GM13976 (cell line): ENCODE measurements around the gene SLC27A4.
"Not testable (repeated sequence)": the region's sequence is repeated elsewhere in the genome, so short reads cannot be mapped to it uniquely, and the experiment has no call there.

Experiments
- DNase-seq: peaks from one replicate; pipeline ENCODE4 v3.0.0; 2012; ENCODE audit warnings: low spot score
- CTCF ChIP-seq: IDR thresholded peaks from 2 replicates; pipeline ENCODE4 v1.5.1; 2012; ENCODE audit warnings: borderline replicate concordance, mild to moderate bottlenecking; ENCODE audit not compliant: insufficient read depth; ENCODE audit errors: extremely low read depth, missing control alignments, control extremely low read depth
- in situ Hi-C: fragments of 300-500 bp; cut with MboI; formaldehyde crosslinking; loops from one replicate; pipeline ENCODE4 v1.12.0; 2022; ENCODE audit warnings: low sequenced_read_pairs, mixed read lengths, inconsistent platforms; ENCODE audit not compliant: unreplicated experiment

The SLC27A4 gene

DNA sequence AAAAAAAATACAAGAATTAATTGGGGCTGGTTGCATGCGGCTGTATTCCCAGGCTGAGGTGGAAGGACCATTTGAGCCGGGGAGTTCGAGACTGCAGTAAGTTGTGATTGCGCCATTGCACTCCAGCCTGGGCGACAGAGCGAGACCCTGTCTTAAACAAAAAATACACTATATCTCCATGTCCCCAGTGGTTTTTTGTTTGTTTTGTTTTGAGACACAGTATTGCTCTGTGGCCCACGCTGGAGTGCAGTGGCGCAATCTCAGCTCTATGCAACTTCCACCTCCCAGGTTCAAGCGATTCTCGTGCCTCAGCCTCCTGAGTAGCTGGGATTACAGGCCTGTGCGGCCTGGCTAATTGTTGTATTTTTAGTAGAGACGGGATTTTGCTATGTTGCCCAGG lies 16.5 kb upstream of the SLC27A4 start:
- DNase-seq, result no peak
- in situ Hi-C loops, result no loop called here
- no peak for TF ChIP-seq CTCF

DNA sequence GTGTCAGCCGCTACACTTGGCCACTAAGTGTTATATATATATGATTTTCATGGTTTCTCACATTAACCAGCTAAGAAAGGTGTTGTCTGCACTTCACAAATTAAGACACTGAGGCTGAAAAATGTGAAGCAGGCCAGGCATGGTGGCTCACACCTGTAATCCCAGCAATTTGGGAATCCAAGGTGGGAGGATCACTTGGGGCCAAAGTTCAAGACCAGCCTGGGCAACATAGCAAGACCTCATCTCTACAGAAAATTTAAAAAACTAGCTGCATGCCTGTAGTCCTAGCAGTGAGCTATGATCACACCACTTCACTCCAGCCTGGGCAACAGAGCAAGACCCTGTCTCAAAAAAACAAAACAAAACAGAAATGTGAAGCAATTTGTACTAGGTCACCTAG lies 15.9 kb upstream of the SLC27A4 start:
- in situ Hi-C loops, result no loop called here

DNA sequence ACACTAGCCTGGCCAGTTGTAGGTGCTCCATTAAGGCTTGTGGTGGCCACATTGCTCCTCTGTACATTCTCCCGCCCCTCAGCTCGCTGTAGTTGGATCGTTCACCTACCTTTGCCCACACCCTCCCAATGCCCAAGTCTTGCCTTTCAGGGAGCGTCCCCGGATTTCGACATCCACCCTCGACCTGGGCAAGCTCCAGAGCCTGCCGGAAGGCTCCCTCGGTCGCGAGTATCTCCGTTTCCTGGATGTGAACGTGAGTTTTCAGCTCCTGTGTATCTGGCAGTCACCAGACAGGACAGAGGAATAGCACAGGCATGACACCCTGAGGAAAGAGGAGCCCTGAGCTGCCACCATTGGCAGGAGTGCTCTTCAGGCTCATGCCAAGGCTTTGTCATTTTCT lies 14.7 kb upstream of the SLC27A4 start:
- in situ Hi-C loops, result no loop called here
- no peak for TF ChIP-seq CTCF
- DNase-seq, result no peak

More for the DNA sequence above, 15.9 kb upstream of the SLC27A4 start:
- no peak for TF ChIP-seq CTCF
- no peak for DNase-seq

DNA sequence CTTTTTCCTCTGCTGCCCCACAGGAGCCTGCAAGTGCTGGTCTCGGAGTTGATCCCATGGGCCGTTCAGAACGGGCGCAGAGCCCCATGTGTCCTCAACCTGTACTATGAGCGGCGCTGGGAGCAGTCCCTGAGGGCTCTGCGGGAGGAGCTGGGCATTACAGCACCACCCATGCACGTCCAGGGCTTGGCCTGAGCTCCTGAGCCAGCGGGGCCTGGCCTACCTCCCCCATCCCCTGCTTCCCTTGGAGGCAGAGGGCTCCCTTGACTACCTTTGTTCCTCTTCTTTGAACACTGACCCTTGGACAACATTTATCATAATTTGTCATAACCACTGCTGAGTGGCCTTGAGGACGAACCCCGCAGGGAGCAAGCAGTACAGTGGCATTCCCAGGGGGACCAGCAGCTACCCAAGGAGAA lies 6.9 kb upstream of the SLC27A4 start:
- no peak for TF ChIP-seq CTCF
- in situ Hi-C loops, result no loop called here
- DNase-seq, result no peak

DNA sequence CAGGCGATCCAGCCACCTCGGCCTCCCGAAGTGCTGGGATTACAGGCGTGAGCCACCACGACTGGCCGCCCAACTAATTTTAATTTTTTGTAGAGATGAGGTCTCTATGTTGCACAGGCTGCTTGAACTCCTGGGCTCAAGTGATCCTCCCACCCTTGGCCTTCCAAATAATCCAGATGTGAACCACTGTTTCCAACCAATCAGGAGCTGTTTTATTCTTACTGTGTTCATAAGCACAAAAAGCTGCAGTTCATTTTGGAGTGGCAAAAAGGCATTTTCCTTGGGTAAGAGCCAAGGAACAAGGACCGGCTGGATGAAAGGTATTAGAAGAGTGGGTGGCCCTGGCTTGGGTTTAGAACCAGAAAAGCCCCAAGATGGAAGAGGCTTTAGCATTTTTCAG lies 5.2 kb upstream of the SLC27A4 start:
- no peak for DNase-seq
- in situ Hi-C loops, result no loop called here
- no peak for TF ChIP-seq CTCF

DNA sequence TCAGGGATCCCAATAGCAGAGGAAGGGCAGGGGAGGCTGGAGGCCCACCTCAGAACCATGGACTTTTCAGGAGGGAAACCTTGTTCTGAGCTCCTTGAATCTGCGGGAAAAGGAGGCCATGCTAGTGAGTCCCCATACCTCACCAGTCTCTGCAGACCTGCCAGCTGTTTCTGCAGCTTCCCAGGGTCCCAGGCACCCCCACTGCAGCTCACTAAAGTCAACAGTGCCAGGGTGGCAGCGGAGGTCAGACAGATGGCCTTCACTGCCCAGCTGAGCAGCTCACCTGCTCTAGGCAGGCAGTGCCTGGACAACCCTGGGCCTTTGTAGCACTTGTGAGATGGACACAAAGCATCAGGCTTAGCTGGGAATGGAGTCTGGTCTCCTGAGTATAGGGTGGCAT lies 4.4 kb upstream of the SLC27A4 start:
- DNase-seq, result no peak
- TF ChIP-seq CTCF, result no peak
- in situ Hi-C loops, result no loop called here

DNA sequence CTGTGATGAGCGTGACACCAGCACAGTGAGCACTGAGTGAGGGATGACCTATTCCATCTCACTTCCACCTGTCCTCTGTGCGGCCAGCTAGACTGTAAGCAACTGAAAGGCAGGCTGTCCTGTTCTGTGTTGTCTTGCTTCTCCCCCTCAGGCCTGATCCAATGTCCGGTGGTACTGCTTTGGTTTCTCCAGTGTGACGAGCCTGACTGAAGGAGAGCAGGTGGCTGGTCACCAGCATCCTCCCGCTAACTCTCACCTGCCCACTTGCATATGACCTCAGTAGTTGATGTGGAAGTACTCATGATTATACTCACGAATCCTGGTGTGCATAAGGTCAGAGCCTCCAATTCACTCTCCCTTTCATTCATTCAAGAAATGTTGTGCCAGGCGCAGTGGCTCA lies 2.4 kb upstream of the SLC27A4 start:
- in situ Hi-C loops, result no loop called here

GRCh38 chr9:128338852-128339614 lies 1.3 kb upstream of the SLC27A4 start:
- in situ Hi-C loops, DNase-seq: not testable (repeated sequence)

More for the DNA sequence above, 2.4 kb upstream of the SLC27A4 start:
- TF ChIP-seq CTCF, result no peak
- no peak for DNase-seq
